GM19328 (cell line): ENCODE measurements around the gene FBXO17.

Experiments
- ATAC-seq: cut with Tn5 transposase; IDR thresholded peaks from one replicate; pipeline ENCODE4 v1.9.1; 2021; ENCODE audit warnings: mild to moderate bottlenecking, moderate library complexity; ENCODE audit not compliant: unreplicated experiment

The FBXO17 gene

DNA sequence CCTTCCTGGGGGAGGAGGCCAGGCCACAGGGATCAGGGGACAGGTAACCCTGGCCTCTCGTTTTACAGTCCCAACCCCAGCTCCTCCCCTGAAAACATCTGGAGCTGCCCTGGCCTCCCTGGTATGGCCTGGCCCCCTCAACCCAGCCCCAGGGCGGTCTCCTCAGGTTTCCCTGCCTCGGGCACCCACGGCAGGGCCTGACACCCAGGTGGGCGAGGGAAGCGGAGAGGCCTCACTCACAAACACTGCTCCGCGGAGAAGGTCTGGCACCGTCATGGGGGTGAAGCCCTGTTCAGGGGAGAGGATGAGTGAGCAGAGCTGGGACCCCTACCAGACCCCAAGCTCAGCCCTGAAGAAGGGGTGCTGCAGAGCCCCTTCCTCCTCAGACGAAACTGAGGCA, 57.0 kb downstream of the FBXO17 start:
- ATAC-seq: no peak

DNA sequence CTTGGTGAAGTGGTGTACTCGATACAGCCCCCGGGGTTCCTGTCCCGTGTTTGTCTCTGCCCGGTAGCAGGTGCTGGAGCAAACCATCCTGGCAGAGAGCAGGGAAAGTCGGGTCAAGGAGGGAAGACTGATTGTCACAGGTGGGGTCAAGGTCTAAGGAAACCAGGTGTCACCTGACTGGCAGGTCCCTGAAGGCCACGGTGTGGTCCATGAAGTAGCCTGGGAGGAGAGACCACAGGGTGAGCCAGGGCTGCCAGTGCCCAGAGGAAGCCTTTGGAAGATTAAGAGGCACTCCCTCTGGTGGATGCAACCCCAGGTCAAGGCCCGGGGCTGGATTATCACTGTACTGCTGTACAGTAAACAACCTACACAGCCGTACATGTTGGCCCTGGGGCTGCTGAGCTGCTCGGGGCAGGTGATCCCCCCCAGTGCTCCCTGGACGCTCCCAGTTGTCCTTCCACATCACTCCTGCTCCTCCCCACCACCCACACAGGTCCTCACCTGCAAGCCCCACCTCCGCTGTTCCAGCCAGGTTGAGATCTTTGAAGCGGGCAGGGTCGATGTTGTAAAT, 57.5 kb downstream of the FBXO17 start:
- ATAC-seq: no peak

- ATAC-seq: no peak
Observed at GRCh38 chr19:38917516-38917915, 58.0 kb downstream of the FBXO17 start.

GRCh38 chr19:38915329-38916321, 59.9 kb downstream of the FBXO17 start:
- no peak for ATAC-seq

DNA sequence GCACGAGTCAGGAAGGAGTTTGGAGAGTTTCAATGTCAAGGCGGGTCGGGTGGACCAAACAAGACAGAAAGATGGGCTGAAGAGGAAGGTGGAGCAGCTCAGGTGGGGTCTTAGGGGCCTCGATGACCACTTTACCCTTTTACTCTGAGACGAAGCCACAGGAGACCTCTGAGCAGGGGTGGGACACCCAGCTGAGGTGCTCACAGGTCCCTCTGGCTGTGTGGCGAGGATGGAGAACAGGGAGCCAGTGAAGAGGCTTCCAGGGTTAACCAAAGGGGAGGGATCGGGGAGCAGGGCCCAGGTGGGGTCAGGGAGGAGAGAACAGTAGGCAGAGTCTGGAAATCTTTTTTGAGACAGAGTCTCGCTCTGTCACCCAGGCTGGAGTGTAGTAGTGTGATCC, 61.6 kb downstream of the FBXO17 start:
- no peak for ATAC-seq

DNA sequence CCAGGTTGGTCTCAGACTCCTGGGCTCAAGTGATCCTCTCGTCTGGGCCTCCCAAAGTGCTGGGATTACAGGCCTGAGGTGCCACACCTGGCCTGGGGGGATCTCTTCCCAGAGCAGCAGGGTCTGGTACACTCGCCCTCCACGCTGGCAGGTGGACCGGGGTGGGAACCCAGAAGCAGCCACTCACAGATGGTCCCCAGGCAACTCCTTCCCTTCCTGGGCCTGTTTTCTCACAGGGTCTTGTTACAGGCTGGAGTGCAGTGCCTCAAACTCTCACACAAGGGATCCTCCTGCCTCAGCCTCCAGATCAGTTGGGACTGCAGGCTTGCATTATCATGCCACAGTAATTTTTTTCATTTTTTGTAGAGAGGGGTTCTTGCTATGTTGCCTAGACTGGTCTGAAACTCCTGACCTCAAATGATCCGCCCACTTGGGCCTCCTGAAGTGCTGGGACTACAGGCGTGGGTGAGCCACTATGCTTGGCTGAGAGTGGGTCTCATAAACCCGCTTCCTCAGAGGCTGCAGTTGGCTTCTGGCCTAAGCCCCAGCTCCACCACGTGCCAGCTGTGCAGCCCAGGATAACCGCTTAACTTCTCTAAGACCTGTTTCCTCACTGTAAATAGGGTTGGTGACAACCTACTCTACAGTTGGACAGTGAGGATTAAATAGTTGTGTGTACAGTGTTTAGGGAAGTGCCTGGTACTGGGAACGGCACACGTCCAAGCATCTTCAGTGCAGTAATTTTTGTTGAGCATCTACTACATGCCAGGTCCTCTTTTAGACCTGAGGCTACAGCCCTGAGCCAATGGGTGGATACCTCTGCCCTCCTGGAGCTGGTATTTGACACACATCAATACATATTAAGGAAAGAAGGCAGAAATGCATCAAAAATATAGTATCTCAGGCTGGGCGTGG, 62.7 kb downstream of the FBXO17 start:
- ATAC-seq: no peak

DNA sequence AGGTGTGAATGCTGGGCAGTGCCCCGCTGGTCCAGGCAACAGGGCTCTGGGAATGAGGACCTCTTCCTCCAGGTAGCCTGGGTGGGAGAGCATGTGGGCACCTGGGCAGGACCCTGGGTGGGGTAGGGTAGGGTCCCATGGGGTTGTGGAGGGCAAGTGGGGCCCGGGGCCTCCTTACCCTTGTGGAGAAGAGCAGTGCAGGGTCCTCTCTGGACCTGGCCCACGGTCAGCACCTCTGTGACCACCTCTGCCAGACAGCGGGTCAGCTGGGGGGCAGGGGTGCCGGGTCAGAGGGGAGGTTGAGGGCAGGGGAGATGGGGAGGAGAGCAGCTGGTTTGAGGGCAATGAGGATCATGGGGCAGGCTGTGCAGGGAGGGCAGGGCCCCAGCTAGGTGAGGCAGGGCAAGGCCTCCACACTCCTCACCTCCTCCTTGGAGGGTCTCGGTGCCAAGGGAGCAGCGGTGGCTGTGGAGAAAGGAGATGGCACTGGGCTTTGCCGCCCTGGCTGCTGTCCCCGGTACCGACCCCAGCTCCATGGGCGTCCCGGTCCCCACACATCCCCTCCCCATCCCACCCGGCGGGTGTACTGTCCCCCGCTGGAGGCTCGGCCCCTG, 64.0 kb downstream of the FBXO17 start:
- ATAC-seq: no peak

- no peak for ATAC-seq
Observed at GRCh38 chr19:38910488-38910887, 65.1 kb downstream of the FBXO17 start.

- no peak for ATAC-seq
Observed at GRCh38 chr19:38908911-38909310, 66.6 kb downstream of the FBXO17 start.

- no peak for ATAC-seq
Observed at GRCh38 chr19:38907670-38908069, 67.9 kb downstream of the FBXO17 start.

- ATAC-seq: no peak
Observed at GRCh38 chr19:38907227-38907626, 68.3 kb downstream of the FBXO17 start.

DNA sequence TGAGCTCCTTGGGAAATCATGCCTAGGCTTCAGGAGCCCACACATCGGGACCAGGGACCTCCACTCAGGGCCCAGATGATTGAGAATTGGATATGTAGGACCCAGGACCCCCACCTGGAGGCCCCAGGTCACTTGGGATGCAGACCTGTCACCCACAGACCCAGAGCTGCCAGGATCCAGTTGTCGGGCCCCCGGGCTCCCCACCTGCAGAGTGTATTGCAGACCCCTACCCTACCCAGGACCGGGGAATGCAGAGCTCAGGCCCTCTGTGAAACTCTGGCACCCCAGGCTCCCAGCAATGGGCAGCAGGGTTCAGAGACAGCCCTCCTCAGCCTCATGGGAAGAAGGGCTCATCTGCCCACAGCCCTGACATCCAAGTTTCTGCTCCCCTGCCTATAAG, 69.9 kb downstream of the FBXO17 start:
- no peak for ATAC-seq

GRCh38 chr19:38904581-38905539, 70.7 kb downstream of the FBXO17 start:
- ATAC-seq: no peak

GRCh38 chr19:38901683-38902082, 73.9 kb downstream of the FBXO17 start:
- ATAC-seq: no peak

DNA sequence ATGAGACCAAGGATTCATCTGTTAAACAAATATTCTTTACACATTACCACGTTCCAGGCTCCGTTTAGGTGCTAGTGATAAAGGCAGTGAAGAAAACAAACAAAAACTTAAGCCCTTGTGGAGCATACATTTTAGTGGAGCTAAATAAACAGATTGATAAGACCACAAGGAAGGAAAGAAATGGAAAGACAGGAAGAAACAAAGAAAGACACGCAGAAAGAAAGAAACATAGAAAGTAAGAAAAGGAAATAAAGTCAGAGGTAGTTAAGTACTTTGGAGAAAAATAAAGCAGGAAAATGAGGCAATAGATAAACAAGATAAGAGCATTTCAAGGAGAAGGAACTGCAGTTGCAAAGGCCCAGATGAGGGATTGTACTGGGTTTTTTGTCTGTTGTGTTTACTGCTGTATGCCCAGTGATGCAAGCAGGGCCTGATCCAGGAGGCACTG, 74.8 kb downstream of the FBXO17 start:
- no peak for ATAC-seq

GRCh38 chr19:38900202-38900629, 75.3 kb downstream of the FBXO17 start:
- no peak for ATAC-seq

GRCh38 chr19:38899447-38900201, 75.9 kb downstream of the FBXO17 start, which contains the start of the genes NFKBIB and SIRT2:
Gene NFKBIB, plus strand, starts transcription at chr19:38899969. Its CDS starts 64 bp downstream, at chr19:38900033.
Gene SIRT2, minus strand, starts transcription at chr19:38899618. Its CDS starts 97 bp downstream, at chr19:38899521.
- ATAC-seq: peak; percentile 90

- no peak for ATAC-seq
Observed at GRCh38 chr19:38898788-38899446, 76.6 kb downstream of the FBXO17 start.
